ENCODE data around the gene NLGN1. TPM values are rescaled to one million over a fixed set of nuclear protein-coding genes. Genes with fewer than 3 reads are reported as not detected.
A peak's percentile ranks its signal among the peaks of the same experiment; 100 is the strongest.

NLGN1 gene
- total RNA-seq, 2 donors from 2014 or later: 1.3 to 2.4 TPM

GRCh38 chr3:173411375-173411973, 13.9 kb downstream of the NLGN1 start:
- Histone ChIP-seq H3K27ac (no peak overlapping the region), H3K4me1 (no peaks in the 10 kb centered on the region), H3K36me3 (no peaks in the 10 kb centered on the region), H3K4me3 (no peak overlapping the region), H3K9me3 (no peaks in the 10 kb centered on the region), H3K27me3 (no peaks in the 10 kb centered on the region)
- no peak for DNase-seq (ENCODE audit: low spot score)
- TF ChIP-seq, protein P1, sequence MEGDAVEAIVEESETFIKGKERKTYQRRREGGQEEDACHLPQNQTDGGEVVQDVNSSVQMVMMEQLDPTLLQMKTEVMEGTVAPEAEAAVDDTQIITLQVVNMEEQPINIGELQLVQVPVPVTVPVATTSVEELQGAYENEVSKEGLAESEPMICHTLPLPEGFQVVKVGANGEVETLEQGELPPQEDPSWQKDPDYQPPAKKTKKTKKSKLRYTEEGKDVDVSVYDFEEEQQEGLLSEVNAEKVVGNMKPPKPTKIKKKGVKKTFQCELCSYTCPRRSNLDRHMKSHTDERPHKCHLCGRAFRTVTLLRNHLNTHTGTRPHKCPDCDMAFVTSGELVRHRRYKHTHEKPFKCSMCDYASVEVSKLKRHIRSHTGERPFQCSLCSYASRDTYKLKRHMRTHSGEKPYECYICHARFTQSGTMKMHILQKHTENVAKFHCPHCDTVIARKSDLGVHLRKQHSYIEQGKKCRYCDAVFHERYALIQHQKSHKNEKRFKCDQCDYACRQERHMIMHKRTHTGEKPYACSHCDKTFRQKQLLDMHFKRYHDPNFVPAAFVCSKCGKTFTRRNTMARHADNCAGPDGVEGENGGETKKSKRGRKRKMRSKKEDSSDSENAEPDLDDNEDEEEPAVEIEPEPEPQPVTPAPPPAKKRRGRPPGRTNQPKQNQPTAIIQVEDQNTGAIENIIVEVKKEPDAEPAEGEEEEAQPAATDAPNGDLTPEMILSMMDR (IDR thresholded peaks at IDR 0.05): peak in 1 of 2 donors; percentile 55

DNA sequence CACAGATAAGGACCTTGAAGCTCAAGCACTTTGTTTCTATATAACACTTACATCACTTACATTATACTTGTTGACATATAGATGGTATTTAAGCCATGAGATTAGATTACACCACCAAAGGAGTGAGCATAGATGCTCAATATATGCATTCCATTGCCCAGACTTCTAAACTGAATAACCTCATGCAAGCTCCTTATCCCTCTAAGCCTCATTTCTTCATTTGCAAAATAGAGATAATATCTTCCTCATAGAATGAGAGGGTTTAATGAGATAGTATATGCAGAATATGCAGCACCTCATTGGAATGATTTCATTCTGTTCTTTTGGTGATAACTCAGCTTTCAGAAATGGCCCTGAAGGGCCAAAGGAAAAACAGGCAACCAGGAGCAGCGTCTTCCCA, 18.5 kb downstream of the NLGN1 start:
- Histone ChIP-seq H3K27me3 (no peaks in the 10 kb centered on the region), H3K4me1 (no peaks in the 10 kb centered on the region), H3K4me3 (no peak overlapping the region), H3K9me3 (no peaks in the 10 kb centered on the region), H3K36me3 (no peaks in the 10 kb centered on the region), H3K27ac (no peak overlapping the region)
- TF ChIP-seq, protein P1 (IDR thresholded peaks at IDR 0.05): no peak
- no peak for DNase-seq (ENCODE audit: low spot score)

DNA sequence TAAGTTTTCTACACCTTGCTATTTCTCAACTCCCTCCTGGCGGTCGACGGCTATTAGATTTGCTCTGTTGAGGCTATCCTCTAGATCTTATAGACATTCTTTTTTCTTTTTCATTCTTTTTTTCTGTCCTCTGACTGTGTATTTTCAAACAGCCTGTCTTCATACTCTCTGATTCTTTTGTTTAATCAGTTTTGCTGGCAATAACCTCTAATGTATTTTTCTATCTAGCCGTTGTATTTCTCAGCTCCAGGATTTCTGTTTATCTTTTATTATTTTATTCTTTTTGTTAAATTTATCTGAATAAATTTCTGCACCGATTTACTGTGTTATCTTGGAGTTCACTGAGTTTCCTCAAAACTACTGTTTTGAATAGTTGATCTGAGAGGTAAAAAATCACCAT, 31.5 kb downstream of the NLGN1 start:
- no peaks in the 10 kb centered on the region for H3K4me1 ChIP-seq
- no peak for DNase-seq (ENCODE audit: low spot score)
- peaks cover 0 to 32% of the 10 kb centered on the region in 2 donors for H3K9me3 ChIP-seq
- H3K36me3 ChIP-seq: no peaks in the 10 kb centered on the region
- H3K27ac ChIP-seq: no peak overlapping the region
- H3K27me3 ChIP-seq: no peaks in the 10 kb centered on the region
- TF ChIP-seq, protein P1 (IDR thresholded peaks at IDR 0.05): no peak
- no peak overlapping the region for H3K4me3 ChIP-seq

DNA sequence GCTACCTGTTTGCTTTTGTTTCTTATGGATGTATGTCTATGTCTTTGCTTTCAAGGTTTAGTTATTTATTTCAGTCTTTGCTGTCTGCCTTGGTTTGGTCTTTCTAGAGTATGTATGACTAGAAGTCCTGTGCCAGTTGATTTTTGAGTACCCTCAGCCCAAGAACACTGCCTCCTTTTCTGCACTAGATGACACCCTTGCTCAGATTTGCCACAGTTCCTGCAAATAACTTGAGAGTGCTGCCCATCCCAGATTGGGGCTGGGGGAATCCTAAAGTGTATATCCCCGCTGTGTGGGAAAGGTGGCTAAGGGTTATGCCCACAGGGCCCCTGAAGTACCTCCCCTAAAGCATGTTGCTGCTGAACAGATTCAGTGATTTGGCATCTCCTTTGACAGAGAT, 32.0 kb downstream of the NLGN1 start:
- TF ChIP-seq, protein P1 (IDR thresholded peaks at IDR 0.05): no peak
- H3K36me3 ChIP-seq: no peaks in the 10 kb centered on the region
- no peaks in the 10 kb centered on the region for H3K27me3 ChIP-seq
- H3K4me1 ChIP-seq: no peaks in the 10 kb centered on the region
- DNase-seq (ENCODE audit: low spot score): no peak
- H3K27ac ChIP-seq: no peak overlapping the region
- peaks cover 0 to 32% of the 10 kb centered on the region in 2 donors for H3K9me3 ChIP-seq
- H3K4me3 ChIP-seq: no peak overlapping the region

DNA sequence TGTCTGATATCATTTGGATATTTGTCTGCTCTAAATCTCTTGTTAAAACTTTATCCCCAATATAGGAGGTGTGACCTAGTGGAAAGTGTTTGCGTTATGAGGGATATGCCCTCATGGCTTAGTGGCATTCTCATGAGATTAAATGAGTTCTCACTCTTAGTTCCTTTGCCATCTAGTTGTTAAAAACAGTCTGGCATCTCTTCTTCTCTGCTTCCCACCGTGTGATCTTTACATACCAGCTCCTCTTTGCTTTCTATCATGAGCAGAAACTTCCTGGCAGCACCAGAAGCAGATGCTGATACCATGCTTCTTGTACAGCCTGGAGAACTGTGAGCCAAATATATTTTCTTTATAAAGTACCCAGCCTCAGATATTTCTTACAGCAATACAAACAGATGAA, 33.0 kb downstream of the NLGN1 start:
- H3K4me3 ChIP-seq: no peak overlapping the region
- TF ChIP-seq, protein P1 (IDR thresholded peaks at IDR 0.05): no peak
- no peaks in the 10 kb centered on the region for H3K36me3 ChIP-seq
- H3K27ac ChIP-seq: no peak overlapping the region
- no peaks in the 10 kb centered on the region for H3K27me3 ChIP-seq
- H3K9me3 ChIP-seq: peaks cover 0 to 32% of the 10 kb centered on the region in 2 donors
- H3K4me1 ChIP-seq: no peaks in the 10 kb centered on the region
- DNase-seq (ENCODE audit: low spot score): no peak

GRCh38 chr3:173439004-173439403, 41.5 kb downstream of the NLGN1 start:
- Histone ChIP-seq H3K27ac (no peak overlapping the region), H3K4me3 (no peak overlapping the region), H3K9me3 (no peaks in the 10 kb centered on the region), H3K27me3 (no peaks in the 10 kb centered on the region), H3K36me3 (no peaks in the 10 kb centered on the region), H3K4me1 (no peaks in the 10 kb centered on the region)
- TF ChIP-seq, protein P1 (IDR thresholded peaks at IDR 0.05): no peak
- no peak for DNase-seq (ENCODE audit: low spot score)
